CD14-positive monocyte (primary cell): ENCODE measurements around the gene SCN5A. TPM values are rescaled to one million over a fixed set of nuclear protein-coding genes. Genes with fewer than 3 reads are reported as not detected.

ENCODE experiments used
- DNase-seq, 3 donors: peaks; one replicate each; pipeline ENCODE4 v3.0.0-alpha.2; 2011 to 2022
- H2AFZ ChIP-seq: 2 replicates; pipeline ENCODE4 v1.6.0; 2012; ENCODE audit warnings: mild to moderate bottlenecking, low read depth, low read length, inconsistent platforms; ENCODE audit not compliant: insufficient read depth, poor library complexity, severe bottlenecking
- H3K27ac ChIP-seq, 2 donors: 1 replicate in 1 of 2; 2 replicates in 1 of 2; pipeline ENCODE4 v1.5.1; 2012 to 2013; ENCODE audit warnings: low read length in 2 of 2, control low read depth in 1 of 2, inconsistent platforms in 1 of 2, low read depth in 1 of 2, mild to moderate bottlenecking in 1 of 2
- H3K27me3 ChIP-seq, 2 donors: one replicate each; pipeline versions ENCODE4 v1.6.0 to v1.6.1; 2011 to 2013; ENCODE audit warnings: low read length in 2 of 2; ENCODE audit not compliant: control insufficient read depth in 2 of 2, insufficient read depth in 2 of 2
- H3K36me3 ChIP-seq, 2 donors: replicated peaks in 1 of 2; 1 replicate in 1 of 2; 2 replicates in 1 of 2; pipeline versions ENCODE4 v1.5.1 to v1.6.1; 2012 to 2013; ENCODE audit warnings: low read length in 2 of 2, control low read depth in 1 of 2, inconsistent platforms in 1 of 2, mild to moderate bottlenecking in 1 of 2; ENCODE audit not compliant: insufficient read depth in 2 of 2, control insufficient read depth in 1 of 2
- H3K4me1 ChIP-seq, 2 donors: 1 replicate in 1 of 2; 2 replicates in 1 of 2; pipeline versions ENCODE4 v1.5.1 to v1.6.1; 2012 to 2013; ENCODE audit warnings: low read length in 2 of 2, control low read depth in 1 of 2, inconsistent platforms in 1 of 2, mild to moderate bottlenecking in 1 of 2, moderate library complexity in 1 of 2; ENCODE audit not compliant: insufficient read depth in 2 of 2, control insufficient read depth in 1 of 2
- H3K4me2 ChIP-seq: replicated peaks from 2 replicates; pipeline ENCODE3; 2012; ENCODE audit warnings: low read length, moderate library complexity, mild to moderate bottlenecking; ENCODE audit not compliant: poor library complexity, severe bottlenecking; ENCODE audit errors: extremely low read depth
- H3K4me3 ChIP-seq, 3 experiments: fragments of 200-600 bp in 1 of 3; sonication (generic) in 1 of 3; replicated peaks in 1 of 3; 1 replicate in 2 of 3; 2 replicates in 1 of 3; pipeline ENCODE4 v1.5.1; 2011 to 2013; ENCODE audit warnings: low read length in 3 of 3, mild to moderate bottlenecking in 3 of 3, control low read depth in 2 of 3, low read depth in 2 of 3, inconsistent platforms in 1 of 3, moderate library complexity in 1 of 3
- H3K79me2 ChIP-seq: 2 replicates; pipeline ENCODE4 v1.6.0; 2012; ENCODE audit warnings: mild to moderate bottlenecking, control low read depth, inconsistent platforms, low read length, moderate library complexity; ENCODE audit not compliant: insufficient read depth
- H3K9ac ChIP-seq: 2 replicates; pipeline ENCODE4 v1.6.0; 2017; ENCODE audit warnings: low read length, mild to moderate bottlenecking; ENCODE audit not compliant: insufficient read depth, poor library complexity, severe bottlenecking
- H3K9me3 ChIP-seq, 2 donors: replicated peaks in 1 of 2; 1 replicate in 1 of 2; 2 replicates in 1 of 2; pipeline versions ENCODE4 v1.5.1 to v1.6.1; 2012 to 2013; ENCODE audit warnings: low read length in 2 of 2, control low read depth in 1 of 2; ENCODE audit not compliant: control insufficient read depth in 1 of 2, insufficient read depth in 1 of 2
- H4K20me1 ChIP-seq: 2 replicates; pipeline ENCODE4 v1.6.0; 2012; ENCODE audit warnings: mild to moderate bottlenecking, low read length, control low read depth, moderate library complexity; ENCODE audit not compliant: insufficient read depth
- H3K27ac Mint-ChIP-seq, 7 donors: one replicate each; pipeline ENCODE4 v1.8.0; 2020; ENCODE audit warnings: mild to moderate bottlenecking in 7 of 7, mixed read lengths in 7 of 7, moderate library complexity in 6 of 7, inconsistent platforms in 2 of 7
- H3K27me3 Mint-ChIP-seq, 3 donors: one replicate each; pipeline ENCODE4 v1.8.0; 2021 to 2022; ENCODE audit warnings: low read depth in 3 of 3, mild to moderate bottlenecking in 3 of 3, mixed read lengths in 3 of 3, moderate library complexity in 3 of 3, inconsistent platforms in 1 of 3
- H3K36me3 Mint-ChIP-seq, 2 donors: one replicate each; pipeline ENCODE4 v1.8.0; 2020; ENCODE audit warnings: mixed read lengths in 2 of 2, inconsistent platforms in 1 of 2, mild to moderate bottlenecking in 1 of 2
- H3K4me1 Mint-ChIP-seq: one replicate; pipeline ENCODE4 v1.8.0; 2020; ENCODE audit warnings: mild to moderate bottlenecking, mixed read lengths
- H3K4me3 Mint-ChIP-seq, 2 donors: one replicate each; pipeline ENCODE4 v1.8.0; 2020; ENCODE audit warnings: mild to moderate bottlenecking in 2 of 2, mixed read lengths in 2 of 2, moderate library complexity in 1 of 2
- H3K9me3 Mint-ChIP-seq, 7 donors: one replicate each; pipeline ENCODE4 v1.8.0; 2020 to 2022; ENCODE audit warnings: mixed read lengths in 7 of 7, mild to moderate bottlenecking in 6 of 7, moderate library complexity in 6 of 7, inconsistent platforms in 2 of 7
- WGBS: methylation state at CpG from one replicate; pipeline ENCODE4 v1.1.5; 2013; ENCODE audit warnings: missing lambda C conversion rate; ENCODE audit not compliant: insufficient coverage; 5-methylcytosine and 5-hydroxymethylcytosine counted together
- intact Hi-C, 2 donors: fragments of 100-400 bp; cut with micrococcal nuclease; formaldehyde crosslinking; loops; one replicate each; pipeline versions ENCODE4 v1.15.0 to v1.15.1; 2023
- polyA plus RNA-seq, 3 donors: library from polyadenylated mRNA; depleted of rRNA in 1 of 3; unstranded in 2 of 3; stranded (reverse) in 1 of 3; fragments of 300-500 nt in 2 of 3; fragments of >200 nt in 1 of 3; fragmentation: Illumina TruSeq in 2 of 3; gene quantifications; 1 replicate in 2 of 3; 2 replicates in 1 of 3; pipeline ENCODE4 v1.2.3, GENCODE V29; 2012 to 2021
- TF ChIP-seq, protein P1 (sequence below): fragments of 200-600 bp; IDR thresholded peaks from one replicate; pipeline ENCODE4 v1.8.0; 2022; ENCODE audit warnings: antibody characterized with exemption, mild to moderate bottlenecking

SCN5A gene
- polyA plus RNA-seq, 3 donors: not detected

DNA sequence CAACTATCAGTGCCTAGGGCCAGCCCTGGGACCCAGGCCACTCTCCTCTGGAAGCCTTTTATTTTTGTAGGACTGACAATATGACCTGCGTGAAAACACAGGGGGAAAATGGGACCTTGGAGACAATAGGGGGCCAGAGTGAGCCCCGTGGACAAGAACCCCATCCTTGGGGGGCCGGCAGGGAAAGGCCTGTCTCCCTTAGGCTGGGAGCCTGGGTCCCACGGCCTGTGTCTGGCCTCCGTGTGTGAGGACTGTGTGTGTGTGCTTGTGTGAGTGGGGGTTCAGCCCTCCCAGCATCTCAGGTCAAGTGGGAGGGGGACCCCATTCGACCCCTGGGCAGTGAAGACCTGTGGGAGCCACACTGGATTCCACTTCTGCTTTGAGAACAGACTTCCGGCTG, 100.0 kb downstream of the SCN5A start:
- Histone ChIP-seq H2AFZ (no peak overlapping the region), H3K4me3 (no peak overlapping the region), H3K79me2 (no peaks in the 10 kb centered on the region), H4K20me1 (no peaks in the 10 kb centered on the region), H3K4me2 (no peak overlapping the region), H3K27me3 (no peaks in the 10 kb centered on the region), H3K9ac (no peak overlapping the region), H3K9me3 (peaks cover 0 to 7% of the 10 kb centered on the region in 2 donors), H3K4me1 (no peaks in the 10 kb centered on the region), H3K36me3 (no peaks in the 10 kb centered on the region), H3K27ac (no peak overlapping the region)
- Mint-ChIP-seq H3K36me3 (no peaks in the 10 kb centered on the region), H3K27me3 (peaks cover 5 to 12% (median 7%) of the 10 kb centered on the region in 3 donors), H3K27ac (no peak overlapping the region), H3K9me3 (peaks cover 3 to 13% (median 6%) of the 10 kb centered on the region in 7 donors), H3K4me3 (no peak overlapping the region), H3K4me1 (no peaks in the 10 kb centered on the region)
- TF ChIP-seq, protein P1, sequence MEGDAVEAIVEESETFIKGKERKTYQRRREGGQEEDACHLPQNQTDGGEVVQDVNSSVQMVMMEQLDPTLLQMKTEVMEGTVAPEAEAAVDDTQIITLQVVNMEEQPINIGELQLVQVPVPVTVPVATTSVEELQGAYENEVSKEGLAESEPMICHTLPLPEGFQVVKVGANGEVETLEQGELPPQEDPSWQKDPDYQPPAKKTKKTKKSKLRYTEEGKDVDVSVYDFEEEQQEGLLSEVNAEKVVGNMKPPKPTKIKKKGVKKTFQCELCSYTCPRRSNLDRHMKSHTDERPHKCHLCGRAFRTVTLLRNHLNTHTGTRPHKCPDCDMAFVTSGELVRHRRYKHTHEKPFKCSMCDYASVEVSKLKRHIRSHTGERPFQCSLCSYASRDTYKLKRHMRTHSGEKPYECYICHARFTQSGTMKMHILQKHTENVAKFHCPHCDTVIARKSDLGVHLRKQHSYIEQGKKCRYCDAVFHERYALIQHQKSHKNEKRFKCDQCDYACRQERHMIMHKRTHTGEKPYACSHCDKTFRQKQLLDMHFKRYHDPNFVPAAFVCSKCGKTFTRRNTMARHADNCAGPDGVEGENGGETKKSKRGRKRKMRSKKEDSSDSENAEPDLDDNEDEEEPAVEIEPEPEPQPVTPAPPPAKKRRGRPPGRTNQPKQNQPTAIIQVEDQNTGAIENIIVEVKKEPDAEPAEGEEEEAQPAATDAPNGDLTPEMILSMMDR: no peak
- 90% methylated on average over 7 of the region's 7 CpGs for WGBS
- DNase-seq: no peak
- intact Hi-C loops: no loop called here

DNA sequence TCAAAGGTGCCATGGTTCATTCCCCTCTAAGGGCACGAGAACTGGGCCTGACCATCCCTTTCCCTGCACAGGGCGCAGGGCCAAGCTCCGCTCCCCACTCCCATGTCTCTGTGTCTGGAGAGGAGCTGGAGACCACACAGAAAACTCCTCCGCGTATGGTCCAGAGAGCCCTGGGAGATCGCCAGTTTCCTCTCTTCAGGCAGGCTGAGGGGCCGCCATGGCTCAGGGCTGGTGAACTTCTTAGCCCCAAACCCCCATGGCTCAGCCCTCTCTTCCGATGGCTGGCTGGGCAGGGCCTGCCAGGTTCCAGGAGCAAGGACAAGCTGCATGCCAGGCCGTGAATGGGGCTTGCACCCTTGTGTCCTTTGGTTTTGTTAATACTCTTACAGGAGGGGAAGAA, 100.4 kb downstream of the SCN5A start:
- Histone ChIP-seq H3K27ac (no peak overlapping the region), H3K27me3 (no peaks in the 10 kb centered on the region), H3K9me3 (peaks cover 0 to 6% of the 10 kb centered on the region in 2 donors), H3K4me2 (no peak overlapping the region), H3K79me2 (no peaks in the 10 kb centered on the region), H4K20me1 (no peaks in the 10 kb centered on the region), H3K4me3 (no peak overlapping the region), H3K9ac (no peak overlapping the region), H2AFZ (no peak overlapping the region), H3K4me1 (no peaks in the 10 kb centered on the region), H3K36me3 (no peaks in the 10 kb centered on the region)
- H3K27me3 Mint-ChIP-seq: peaks cover 5 to 12% (median 7%) of the 10 kb centered on the region in 3 donors
- H3K9me3 Mint-ChIP-seq: peaks cover 3 to 11% (median 4%) of the 10 kb centered on the region in 7 donors
- WGBS: 94% methylated on average over 7 of the region's 9 CpGs
- intact Hi-C loops: no loop called here
- H3K36me3 Mint-ChIP-seq: no peaks in the 10 kb centered on the region
- H3K27ac Mint-ChIP-seq: no peak overlapping the region
- no peaks in the 10 kb centered on the region for H3K4me1 Mint-ChIP-seq
- TF ChIP-seq, protein P1: no peak
- DNase-seq: no peak
- no peak overlapping the region for H3K4me3 Mint-ChIP-seq
